ENCODE results near the gene TMEM100.

The TMEM100 gene

DNA sequence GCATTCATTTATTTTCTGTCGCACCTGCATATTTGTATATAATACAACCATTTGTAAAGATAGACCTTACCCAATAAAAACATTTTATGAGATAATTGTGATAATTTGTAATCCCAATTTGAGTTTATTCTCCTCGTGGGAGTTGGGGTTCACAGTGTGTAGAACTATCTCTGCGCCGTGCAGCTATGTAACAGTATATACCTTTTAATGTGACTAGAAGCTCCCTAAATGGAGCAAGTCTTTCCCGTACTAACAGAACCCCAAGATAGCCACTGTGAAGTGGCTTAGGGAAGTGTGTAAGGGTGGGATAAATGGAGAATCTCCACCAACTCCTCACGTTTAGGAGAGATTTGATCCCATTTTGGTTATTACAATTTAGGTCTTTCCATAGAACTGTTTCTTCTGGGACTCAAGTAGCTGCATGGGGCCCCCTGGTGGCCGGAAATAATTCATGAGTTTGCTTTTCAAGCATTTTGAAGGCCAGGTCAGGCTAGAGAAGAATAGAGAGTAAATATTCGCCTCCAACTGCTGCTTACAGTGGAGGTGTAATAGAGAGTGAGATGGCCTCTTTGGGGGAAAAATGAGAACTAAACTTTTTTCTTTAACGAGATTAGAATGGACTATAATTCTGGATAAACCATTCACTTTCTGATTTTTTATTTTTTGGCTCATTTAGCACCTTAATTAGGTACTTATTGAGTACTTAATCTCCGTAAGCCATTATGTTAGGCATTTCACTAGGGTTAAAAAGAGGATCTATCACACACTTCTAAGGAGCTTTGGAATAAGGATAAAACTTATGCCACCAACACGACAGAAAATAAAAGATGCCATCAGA, 4.5 kb downstream of the TMEM100 start:
- DNase-seq: no peak

- no peak for DNase-seq
Measured at GRCh38 chr17:55717432-55717831, 5.2 kb downstream of the TMEM100 start.

GRCh38 chr17:55710829-55711496, 11.7 kb downstream of the TMEM100 start:
- DNase-seq: no peak

- DNase-seq: no peak
Measured at GRCh38 chr17:55710410-55710809, 12.3 kb downstream of the TMEM100 start.

GRCh38 chr17:55709984-55710383, 12.7 kb downstream of the TMEM100 start:
- no peak for DNase-seq

DNA sequence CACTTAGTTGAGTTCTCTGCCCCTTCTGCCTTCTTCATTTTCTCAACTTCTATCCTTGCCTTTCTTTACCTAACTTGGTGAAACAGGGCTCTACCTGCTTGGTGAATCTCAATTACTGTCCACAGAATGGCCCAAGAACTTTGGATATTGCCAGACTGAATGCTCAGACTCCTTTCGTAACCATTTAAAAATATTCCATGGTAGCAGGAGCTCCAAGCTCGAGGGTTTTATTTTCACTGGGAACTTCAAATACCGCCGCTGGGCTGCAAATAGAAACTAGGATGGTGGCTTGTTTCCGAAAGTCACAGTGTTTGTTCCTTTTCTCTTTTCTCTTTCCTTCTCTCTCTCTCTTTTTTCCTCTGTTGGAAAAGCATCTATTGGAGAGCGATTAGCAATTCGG, 13.2 kb downstream of the TMEM100 start:
- no peak for DNase-seq

DNA sequence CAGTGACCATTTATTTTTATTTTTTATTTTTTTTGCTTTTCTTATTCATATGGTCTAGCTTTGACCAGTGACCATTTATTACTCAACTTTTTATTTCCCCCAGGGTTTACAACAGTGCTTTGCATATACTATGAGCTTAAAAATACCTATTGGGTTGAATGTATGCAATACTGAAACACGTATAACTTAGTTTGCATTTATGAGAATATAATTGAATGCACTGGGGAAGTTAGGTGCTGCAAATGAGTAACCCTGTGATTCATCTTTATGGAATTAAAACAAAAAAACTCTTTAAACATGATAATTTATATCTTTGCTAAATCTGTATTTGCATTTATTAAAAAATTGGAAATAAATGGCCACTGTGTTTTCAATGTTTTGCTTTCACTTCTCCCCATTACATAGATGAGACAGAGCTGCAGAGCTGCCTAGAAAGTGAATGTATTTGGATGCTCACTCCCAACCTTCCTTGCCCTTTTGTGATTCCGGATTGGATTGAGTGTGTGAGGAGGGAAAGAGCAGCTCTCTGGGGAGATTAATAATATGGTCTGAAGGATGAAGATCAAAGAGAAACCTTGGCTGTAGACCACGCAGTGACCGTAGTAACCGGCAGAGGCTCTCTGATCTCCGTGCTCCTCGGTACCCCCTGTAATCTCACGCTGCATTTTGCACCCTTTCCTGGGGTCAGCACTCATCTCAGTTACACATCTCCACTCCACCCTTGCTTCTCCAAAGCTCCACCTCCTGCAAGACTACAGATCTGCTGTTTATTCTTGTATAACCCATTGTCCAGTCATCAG, 14.3 kb downstream of the TMEM100 start:
- DNase-seq: no peak

GRCh38 chr17:55706808-55707773, 15.6 kb downstream of the TMEM100 start:
- DNase-seq: no peak

DNA sequence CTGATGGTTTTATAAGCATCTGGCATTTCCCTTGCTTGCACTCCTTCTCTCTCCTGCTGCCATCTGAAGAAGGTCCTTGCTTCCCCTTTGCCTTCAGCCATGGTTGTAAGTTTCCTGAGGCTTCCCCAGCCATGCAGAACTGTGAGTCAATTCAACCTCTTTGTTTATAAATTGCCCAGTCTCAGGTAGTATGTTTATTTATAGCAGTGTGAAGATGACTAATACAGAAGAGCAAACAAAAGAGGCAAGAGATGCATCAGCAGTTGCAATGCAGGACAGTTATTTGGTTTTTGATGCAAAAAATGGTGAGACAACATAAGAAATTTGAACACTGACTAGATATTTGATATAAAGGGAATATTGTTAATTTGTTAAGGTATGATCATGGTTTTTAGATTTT, 16.8 kb downstream of the TMEM100 start:
- DNase-seq: no peak

- no peak for DNase-seq
Measured at GRCh38 chr17:55704401-55704800, 18.3 kb downstream of the TMEM100 start.

GRCh38 chr17:55702150-55702549, 20.5 kb downstream of the TMEM100 start:
- no peak for DNase-seq

- no peak for DNase-seq
Measured at GRCh38 chr17:55699181-55699860, 23.3 kb downstream of the TMEM100 start.

- no peak for DNase-seq
Measured at GRCh38 chr17:55694286-55694910, 28.3 kb downstream of the TMEM100 start.

- DNase-seq: no peak
Measured at GRCh38 chr17:55693254-55694216, 29.1 kb downstream of the TMEM100 start.

DNA sequence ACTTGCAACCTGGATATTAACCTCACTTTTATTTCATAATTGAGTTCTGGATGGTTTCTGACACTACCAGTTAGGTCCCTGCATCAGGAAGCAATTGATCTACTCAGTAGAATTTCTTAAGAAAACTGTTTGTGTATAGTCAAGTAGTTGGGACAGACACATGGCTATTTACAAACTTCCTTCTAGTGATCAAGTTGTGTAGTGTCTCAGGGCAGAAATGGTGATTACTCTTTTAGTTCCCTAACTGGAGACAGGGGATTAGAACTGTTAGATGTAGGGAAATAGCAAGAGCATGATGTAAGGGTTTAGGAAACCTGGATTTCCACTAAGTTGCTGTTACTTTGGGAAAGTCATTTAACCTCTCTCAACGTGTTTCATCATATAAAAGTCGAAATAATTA, 30.4 kb downstream of the TMEM100 start:
- no peak for DNase-seq

- DNase-seq: no peak
Measured at GRCh38 chr17:55691666-55692065, 31.0 kb downstream of the TMEM100 start.

GRCh38 chr17:55690105-55690508, 32.6 kb downstream of the TMEM100 start:
- DNase-seq: no peak

DNA sequence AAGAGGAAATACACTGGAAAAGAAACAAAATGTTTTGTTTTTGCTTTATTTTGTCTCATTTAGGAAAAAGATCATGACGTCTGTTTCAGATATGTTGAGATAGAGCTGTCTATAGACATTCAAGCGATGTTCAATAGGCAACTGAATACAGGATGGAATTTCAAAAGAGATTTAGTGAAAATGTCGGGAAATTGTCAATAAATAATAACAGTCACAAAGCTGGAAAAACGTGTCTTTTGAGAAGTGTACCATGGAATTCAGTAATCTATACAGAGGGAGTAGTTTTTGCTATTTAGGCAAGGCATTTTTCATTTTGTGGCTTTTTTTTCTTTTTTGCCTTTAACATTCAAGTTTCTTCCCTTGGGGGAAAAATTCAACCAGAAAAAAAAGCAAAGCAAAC, 33.0 kb downstream of the TMEM100 start:
- no peak for DNase-seq

- no peak for DNase-seq
Measured at GRCh38 chr17:55688057-55688456, 34.6 kb downstream of the TMEM100 start.

GRCh38 chr17:55687037-55687436, 35.6 kb downstream of the TMEM100 start:
- DNase-seq: no peak
